Tibial nerve (tissue), 4 donors: ENCODE results near the gene TNFSF15.

Source experiments
- CTCF ChIP-seq, 5 experiments: fragments of 200-600 bp in 3 of 5; fragments of 450-650 bp in 2 of 5; sonication (generic) in 3 of 5; IDR thresholded peaks; one replicate each; pipeline ENCODE4 v1.5.1; 2016 to 2019; ENCODE audit warnings: antibody characterized with exemption in 5 of 5, mild to moderate bottlenecking in 3 of 5, moderate library complexity in 2 of 5
- EP300 ChIP-seq, 2 donors: sonication (generic); formaldehyde crosslinking; IDR thresholded peaks; one replicate each; pipeline ENCODE4 v1.6.1; 2017; ENCODE audit warnings: antibody characterized with exemption in 2 of 2, mild to moderate bottlenecking in 1 of 2

GRCh38 chr9:114854736-114855355 lies 49.0 kb upstream of the TNFSF15 start:
- TF ChIP-seq CTCF (IDR thresholded peaks at IDR 0.05): no peak
- TF ChIP-seq EP300 (IDR thresholded peaks at IDR 0.05): no peak
